HG03520 (cell line): Measurements from ENCODE around the gene BRCA1.
"Not testable (repeated sequence)": the region's sequence is repeated elsewhere in the genome, so short reads cannot be mapped to it uniquely, and the experiment has no call there.

ENCODE experiments used
- ATAC-seq: cut with Tn5 transposase; IDR thresholded peaks from one replicate; pipeline ENCODE4 v1.9.1; 2021; ENCODE audit warnings: mild to moderate bottlenecking, moderate library complexity; ENCODE audit not compliant: unreplicated experiment

The BRCA1 gene

DNA sequence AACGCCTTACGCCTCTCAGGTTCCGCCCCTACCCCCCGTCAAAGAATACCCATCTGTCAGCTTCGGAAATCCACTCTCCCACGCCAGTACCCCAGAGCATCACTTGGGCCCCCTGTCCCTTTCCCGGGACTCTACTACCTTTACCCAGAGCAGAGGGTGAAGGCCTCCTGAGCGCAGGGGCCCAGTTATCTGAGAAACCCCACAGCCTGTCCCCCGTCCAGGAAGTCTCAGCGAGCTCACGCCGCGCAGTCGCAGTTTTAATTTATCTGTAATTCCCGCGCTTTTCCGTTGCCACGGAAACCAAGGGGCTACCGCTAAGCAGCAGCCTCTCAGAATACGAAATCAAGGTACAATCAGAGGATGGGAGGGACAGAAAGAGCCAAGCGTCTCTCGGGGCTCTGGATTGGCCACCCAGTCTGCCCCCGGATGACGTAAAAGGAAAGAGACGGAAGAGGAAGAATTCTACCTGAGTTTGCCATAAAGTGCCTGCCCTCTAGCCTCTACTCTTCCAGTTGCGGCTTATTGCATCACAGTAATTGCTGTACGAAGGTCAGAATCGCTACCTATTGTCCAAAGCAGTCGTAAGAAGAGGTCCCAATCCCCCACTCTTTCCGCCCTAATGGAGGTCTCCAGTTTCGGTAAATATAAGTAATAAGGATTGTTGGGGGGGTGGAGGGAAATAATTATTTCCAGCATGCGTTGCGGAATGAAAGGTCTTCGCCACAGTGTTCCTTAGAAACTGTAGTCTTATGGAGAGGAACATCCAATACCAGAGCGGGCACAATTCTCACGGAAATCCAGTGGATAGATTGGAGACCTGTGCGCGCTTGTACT, at the start of gene BRCA1:
BRCA1 (minus strand) TSS at position 232 of the 834 bp plus-strand sequence. CDS start 1,268 bp downstream, outside the sequence.
- peak; percentile 91 for ATAC-seq

DNA sequence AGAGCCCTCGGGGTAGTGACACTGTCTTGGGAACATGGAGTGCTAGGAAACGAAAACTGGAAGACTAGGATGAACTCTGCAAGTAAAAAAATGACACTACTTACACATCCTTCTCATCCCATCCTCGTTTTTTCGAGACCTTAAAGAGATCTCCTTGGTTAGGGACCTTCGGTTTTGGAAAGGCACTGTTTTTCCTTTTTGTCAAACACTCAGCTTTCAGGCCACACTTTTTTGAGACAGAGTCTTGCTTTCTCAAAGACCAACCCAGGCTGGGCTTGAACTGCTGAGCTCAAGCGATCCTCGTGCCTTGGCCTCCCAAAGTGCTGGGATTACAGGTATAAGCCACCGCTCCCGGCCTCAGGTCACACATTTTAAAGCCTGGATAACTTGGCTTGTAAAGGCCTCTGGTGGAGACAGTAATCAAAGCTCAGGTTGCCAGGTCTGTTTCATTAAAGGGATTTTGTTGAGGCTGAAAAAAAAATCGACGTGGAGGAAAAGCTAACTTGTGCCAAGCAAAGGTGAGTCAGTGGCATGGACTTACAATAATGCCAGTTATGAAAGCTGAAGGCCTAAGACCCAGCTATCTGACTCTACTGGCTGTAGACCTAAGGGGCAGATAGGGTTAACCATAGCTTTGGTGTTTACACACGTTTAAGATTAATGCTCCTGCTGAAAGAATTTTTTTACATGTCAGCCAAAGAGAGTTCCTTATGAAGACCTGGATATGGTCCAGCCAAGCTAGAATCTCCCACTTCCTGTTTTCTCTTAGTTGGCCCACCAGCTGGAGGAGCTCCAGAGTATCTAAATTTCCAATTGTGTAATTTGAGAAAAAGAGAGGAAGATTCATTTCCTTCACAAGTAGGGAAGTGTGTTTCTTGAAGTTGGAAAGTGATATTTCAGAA, 46.7 kb upstream of the BRCA1 start:
- ATAC-seq: no peak

DNA sequence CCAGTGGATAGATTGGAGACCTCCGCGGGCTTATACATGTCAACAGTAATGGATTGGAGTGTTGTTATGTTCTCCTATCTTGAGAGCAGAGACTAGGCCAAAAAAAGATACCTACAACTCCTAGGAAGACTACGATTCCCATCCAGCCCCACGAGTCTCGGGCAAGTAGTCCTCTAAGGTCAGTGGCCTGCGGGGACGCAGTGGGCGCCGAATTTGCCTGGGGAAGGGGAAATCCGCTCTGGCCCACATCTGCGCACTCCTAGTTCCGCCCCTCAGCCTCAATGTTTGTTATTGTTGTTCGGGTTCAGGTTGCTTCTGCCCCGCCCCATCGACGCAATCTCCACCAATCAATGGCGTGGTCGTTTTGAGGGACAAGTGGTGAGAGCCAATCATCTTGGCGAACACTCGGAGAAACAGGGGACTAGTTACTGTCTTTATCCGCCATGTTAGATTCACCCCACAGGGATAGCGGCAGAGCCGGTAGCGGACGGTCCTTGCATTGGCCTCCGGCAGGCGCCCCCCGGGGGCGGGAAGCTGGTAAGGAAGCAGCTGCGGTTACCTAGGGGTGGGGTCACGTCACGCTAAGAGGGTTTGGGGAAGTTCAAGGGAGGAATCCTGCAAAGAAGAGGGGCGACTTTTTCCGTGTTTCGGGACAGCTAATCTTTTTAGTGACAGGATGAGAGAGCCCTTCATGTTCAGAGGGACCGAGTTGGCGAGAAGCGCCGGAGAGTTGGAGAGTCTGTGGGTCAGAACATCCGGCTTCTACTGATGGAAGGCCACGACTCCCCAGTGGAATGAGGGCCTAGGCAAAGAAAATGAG, 45.8 kb upstream of the BRCA1 start, which contains the start of gene NBR1:
NBR1 (plus strand) TSS at position 449 of the 820 bp plus-strand sequence. CDS start 4,586 bp downstream, outside the sequence.
- peak; percentile 77 for ATAC-seq

DNA sequence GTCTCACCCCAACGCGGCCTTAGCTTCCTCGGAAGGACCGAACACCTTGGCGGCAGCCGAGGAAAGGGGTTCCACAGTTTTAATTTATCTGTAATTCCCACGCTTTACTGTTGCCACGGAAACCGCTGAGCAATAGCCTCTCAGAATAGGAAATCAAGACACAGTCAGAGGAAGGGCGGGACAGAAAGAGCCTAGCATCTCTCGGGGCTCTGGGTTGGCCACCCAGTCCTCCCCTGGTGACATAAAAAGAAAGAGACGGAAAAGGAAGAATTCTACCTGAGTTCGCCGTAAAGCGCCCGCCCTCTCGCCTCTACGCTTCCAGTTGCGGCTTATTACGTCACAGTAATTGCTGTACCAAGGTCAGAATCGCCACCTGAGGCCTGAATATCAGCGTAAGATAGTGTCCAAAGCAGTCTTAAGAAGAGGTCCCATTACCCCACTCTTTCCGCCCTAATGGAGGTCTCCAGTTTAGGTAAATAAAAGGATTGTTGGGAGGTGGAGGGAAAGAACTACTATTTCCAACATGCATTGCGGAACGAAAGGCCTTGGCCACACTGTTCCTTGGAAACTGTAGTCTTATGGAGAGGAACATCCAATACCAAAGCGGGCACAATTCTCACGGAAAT, 45.1 kb upstream of the BRCA1 start:
- ATAC-seq: peak; percentile 45

DNA sequence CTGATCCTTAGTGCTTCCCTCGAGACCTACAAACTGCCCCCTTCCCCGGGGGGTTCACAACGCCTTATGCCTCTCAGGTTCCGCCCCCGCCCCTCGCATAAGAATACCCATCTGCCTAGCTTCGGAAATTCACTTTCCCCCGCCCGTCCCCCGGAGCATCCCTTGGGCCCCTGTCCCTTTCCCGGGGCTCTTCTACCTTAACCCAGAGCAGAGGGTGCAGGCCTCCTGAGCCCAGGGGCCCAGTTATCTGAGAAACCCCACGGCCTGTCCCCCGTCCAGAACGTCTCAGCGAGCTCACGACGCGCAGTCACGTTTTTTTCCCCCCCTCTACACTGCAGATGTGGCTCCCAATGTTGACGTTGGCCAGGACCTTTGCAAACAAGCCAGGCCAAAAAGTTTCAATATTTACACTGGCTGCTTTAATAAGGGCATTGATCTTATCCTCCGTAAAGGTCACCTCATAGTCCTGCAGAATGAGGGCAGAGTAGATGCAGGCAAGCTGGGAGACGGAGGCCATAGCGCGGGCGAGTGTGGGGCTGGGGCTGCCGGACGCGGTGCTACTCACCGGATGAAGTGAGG, 44.5 kb upstream of the BRCA1 start:
- ATAC-seq: peak; percentile 12

DNA sequence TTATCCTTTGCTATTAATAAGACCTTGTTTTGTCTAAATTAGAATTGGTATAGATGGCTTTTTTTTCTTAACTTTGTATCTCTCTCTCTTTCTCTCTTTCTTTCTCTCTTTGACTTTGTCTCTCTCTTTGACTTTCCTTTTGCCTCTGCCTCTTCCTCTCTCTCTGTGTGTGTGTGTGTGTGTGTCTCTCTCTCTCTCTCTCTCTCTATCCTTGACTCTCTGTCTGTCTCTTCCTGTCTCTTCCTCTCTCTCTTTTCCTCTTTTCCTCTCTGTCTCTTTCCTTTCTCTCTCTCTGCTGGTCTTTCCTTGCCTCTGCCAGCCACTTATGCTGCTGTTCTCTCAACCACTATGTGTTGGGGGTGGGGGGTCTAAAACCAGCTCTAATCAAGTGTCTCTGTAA, 40.8 kb upstream of the BRCA1 start:
- ATAC-seq: not testable (repeated sequence)

DNA sequence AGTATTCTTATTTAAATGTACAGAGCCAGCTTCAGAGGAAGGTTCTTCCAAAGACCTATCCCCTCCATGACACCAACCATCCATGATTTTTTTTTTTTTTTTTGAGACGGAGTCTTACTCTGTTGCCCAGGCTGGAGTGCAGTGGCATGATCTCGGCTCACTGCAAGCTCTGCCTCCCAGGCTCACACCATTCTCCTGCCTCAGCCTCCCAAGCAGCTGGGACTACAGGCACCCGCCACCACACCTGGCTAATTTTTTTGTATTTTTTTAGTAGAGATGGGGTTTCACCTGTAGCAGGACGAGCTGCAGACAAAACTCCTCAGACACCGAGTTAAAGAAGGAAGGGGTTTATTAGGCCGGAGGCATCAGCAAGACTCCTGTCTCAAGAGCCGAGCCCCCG, 34.8 kb upstream of the BRCA1 start:
- ATAC-seq: not testable (repeated sequence)

DNA sequence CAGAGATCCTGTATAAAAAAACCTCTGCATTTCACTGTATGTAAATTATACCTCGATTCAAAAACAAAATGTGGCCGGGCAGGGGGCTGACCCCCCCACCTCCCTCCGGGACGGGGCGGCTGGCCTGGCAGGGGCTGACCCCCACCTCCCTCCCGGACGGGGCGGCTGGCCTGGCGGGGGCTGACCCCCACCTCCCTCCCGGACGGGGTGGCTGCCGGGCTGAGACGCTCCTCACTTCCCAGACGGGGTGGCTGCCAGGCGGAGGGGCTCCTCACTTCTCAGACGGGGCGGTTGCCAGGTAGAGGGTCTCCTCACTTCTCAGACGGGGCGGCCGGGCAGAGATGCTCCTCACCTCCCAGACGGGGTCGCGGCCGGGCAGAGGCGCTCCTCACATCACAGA, 34.1 kb upstream of the BRCA1 start:
- ATAC-seq: not testable (repeated sequence)

DNA sequence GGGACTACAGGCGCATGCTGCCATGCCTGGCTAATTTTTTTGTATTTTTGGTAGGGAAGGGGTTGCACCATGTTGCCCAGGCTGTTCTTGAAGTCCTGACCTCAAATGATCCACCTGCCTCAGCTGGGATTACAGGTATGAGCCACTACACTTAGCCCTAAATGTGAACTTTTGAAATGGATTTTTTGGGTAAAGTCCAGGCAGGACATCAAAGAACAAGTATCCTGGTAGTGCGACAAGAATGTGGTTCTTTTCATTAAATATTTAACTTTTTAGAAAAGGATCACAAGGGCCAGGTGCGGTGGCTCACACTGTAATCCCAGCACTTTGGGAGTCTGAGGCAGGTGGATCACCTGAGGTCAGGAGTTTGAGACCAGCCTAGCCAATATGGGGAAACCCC, 30.5 kb upstream of the BRCA1 start:
- no peak for ATAC-seq

DNA sequence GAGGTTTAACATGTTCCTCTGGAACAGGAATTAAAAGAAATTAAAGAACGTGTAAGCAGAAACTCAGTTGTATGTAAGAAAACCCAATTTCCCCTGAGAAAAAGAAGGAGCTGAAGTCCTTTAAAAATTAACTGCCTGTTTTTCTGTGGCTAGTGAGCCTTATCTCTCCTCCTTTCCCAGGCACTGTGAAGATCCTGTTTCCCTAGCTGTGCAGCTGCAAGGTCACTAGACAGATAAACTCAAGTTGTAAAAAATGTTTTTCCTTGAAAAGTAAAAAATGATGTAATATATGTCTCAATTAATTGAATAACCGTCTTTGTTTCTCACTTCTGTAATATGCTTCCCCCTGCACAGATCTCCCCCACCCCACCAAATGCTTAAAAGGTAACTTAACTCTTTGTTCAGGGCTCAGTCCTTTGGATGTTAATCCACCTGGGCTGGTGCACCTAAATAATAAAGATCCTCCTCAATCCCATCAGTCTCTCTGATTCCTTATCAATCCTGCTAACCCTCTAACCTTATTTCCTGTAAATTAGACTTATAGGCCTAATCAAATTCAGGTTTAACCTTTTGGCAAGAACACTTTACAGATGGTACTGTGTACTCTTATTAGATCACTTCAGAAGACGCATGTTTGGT, 28.2 kb upstream of the BRCA1 start:
- not testable (repeated sequence) for ATAC-seq

DNA sequence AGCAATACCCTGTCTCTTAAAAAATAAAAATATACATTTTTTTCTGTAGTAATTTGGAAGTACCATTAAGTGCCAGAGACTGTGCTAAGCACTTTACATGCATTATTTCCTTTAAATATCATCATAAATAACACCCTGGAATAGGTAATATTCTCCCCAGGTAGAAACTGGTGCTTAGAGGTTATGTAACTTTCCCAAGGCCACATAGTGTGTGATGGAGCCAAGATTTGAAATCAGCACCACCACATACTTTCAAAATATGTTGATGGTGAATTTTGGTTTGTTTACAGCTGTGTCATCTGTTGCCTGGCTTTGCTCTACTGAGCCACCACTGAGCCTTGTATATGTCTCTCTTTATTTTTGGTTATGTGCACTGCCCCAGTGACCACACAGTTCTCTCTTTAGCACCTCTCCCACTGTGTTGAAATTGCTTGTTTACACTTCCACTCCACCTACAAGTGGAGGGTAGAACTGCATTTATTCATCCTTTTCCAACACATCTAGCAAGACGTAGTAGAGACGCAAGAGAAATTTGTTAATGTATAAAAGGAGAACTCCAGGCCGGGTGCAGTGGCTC, 26.8 kb upstream of the BRCA1 start:
- no peak for ATAC-seq

DNA sequence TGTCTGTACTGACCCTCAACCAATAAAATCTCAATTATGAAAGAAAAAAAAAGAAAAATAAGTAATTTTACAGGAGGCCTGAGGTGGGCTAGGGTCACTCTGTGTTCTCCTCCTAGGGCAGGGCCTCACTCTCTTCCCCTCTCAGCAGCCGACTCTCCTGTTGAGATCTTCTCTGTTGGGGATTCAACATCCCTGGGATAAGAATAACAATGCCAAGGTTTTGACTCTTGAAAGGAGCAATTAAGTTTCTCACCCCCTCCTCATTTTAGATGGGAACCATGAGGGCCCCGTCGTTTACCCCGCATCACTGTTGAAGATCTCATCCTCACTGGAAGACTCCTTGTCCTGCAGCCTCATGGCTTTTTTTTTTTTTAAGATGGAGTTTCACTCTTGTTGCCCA, 21.5 kb upstream of the BRCA1 start:
- ATAC-seq: no peak

DNA sequence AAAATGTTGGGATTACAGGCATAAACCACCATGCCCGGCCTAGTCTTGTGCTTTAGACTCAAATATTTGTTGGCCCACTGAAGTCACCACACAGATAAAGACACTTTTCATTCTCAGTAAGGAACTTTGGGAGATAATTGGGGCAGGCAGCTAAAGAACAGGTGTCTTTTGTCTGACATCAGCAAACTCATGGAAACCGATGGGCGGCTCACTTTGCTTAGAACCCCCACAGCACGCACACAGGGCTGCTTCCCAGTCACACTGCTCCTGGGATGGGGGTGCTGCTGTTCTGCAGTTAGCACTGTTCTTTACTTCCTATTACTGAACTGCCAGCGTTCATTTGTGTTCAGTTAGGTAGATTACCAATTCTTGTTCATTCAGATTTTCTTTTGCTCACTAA, 18.0 kb upstream of the BRCA1 start:
- no peak for ATAC-seq

DNA sequence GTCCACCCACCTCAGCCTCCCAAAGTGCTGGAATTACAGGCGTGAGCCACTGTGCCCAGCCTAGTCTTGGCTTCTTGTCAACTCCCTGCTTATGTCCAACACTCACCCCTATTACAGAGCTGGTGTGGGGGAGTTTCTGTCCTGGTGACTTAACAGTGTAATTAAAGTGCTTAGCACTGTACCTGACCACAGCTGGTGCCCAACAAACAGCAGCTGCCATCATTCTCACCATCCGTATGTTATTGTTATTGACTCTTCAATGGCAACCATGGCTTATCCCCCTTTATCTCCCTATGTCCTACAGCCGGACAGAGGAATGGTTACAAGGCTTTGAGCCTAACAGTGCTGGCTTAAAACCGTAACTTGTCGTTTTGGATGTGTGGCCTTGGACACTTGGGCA, 17.0 kb upstream of the BRCA1 start:
- ATAC-seq: no peak

DNA sequence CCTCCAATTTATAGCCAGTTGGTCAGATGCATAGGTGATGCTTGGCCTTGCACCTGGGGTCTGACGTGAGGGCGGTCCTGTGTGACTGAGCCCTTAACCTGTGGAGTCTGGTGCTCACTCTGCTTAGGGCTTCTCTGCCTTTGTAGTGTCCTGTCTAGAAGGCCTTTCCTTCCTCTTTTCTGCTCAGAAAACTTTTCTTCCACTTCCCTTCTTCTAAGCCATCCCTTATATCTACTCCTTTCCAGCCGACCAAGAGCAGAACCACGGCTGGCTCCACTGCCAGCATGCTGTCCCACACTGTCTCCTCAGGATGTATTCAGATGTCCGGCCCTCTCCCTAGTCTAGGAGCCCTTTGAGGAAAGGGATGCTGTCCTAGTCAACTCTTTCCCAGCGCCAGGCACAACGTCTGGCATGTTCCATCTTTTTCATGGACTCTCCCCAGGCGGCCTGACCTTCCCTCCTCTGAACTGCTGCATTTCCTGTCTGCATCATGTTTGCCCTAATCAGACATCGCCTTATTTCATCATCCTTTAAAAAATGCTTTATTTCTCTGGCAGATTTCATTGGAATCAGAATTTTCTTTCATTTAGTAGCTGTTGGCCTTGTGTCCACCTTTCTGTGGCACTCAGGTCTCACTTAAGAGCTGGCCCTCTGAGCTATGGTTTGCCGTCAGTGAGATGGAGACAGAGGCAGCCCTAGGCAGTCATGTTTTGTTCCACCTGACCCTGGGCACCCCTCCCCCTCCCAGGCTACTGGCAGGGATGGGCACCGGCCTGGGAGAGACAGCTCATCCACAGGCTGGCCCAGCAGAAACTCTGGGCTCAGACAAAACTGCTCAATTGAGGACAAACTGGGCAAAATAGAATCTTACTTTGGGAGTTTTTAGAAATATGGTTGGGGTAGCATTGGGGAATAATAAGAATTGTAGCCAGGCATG, 15.5 kb upstream of the BRCA1 start:
- ATAC-seq: no peak

DNA sequence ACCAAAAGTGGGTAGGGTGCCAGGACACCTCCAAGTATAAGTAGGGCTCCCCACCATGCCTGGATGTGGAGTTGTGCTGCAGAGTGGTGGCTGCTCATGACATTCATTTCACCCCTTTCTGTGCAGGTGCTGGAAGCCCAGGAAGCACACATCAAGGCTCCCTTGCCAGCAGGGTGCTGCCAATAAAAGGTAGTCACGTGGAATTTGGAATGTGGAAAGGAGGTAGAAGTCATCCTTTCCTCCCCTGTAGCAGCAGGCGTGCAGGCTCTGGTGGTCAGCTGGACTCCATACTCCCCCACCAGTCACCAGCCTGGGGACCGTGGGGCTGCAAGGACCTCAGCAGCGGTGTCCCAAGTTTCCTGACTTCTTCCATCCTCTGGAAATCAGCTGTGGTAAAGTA, 13.4 kb upstream of the BRCA1 start:
- not testable (repeated sequence) for ATAC-seq

DNA sequence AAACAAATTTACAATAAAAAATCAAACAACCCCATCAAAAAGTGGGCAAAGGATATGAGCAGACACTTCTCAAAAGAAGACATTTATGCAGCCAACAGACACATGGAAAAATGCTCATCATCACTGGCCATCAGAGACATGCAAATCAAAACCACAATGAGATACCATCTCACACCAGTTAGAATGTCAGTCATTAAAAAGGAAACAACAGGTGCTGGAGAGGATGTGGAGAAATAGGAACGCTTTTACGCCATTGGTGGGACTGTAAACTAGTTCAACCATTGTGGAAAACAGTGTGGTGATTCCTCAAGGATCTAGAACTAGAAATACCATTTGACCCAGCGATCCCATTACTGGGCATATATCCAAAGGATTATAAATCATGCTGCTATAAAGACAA, 11.4 kb upstream of the BRCA1 start:
- ATAC-seq: not testable (repeated sequence)

DNA sequence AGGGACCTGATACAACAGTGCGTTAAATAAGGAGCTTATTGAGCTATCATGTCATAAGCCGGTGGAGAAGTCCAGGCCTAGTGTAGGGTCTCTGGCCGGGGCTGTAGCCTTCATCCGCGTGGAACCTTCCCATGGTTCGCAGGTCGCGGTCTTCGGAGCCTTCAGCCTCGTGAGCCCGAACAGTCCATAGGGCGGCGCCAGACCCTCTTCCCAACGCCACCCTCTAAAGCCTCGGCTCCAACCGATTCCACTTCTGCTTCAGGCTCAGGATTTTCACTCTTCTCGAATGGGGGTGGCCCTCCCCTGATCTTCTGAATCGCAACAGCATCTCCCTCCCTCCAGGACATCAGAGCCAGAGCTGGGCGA, 10.3 kb upstream of the BRCA1 start:
- no peak for ATAC-seq
